Vagina (tissue), 2 donors: ENCODE measurements around the gene UBE2U. TPM values are rescaled to one million over a fixed set of nuclear protein-coding genes. Genes with fewer than 3 reads are reported as not detected.

Experiments
- DNase-seq, 2 donors: peaks; one replicate each; pipeline ENCODE4 v3.0.0-alpha.2; 2017; ENCODE audit errors: extremely low spot score in 2 of 2
- H3K27ac ChIP-seq: fragments of 200-600 bp; sonication (generic); one replicate; pipeline ENCODE4 v1.5.1; 2019
- H3K27me3 ChIP-seq: fragments of 200-600 bp; sonication (generic); one replicate; pipeline ENCODE4 v1.5.1; 2019
- H3K36me3 ChIP-seq, 2 donors: fragments of 200-600 bp; sonication (generic); one replicate each; pipeline ENCODE4 v1.5.1; 2017 to 2019
- H3K4me1 ChIP-seq: fragments of 200-600 bp; sonication (generic); one replicate; pipeline ENCODE4 v1.5.1; 2019
- H3K4me3 ChIP-seq, 2 donors: fragments of 200-600 bp; sonication (generic); 1 replicate in 1 of 2; 2 replicates in 1 of 2; pipeline ENCODE4 v1.5.1; 2016 to 2019
- H3K9me3 ChIP-seq: fragments of 200-600 bp; sonication (generic); one replicate; pipeline ENCODE4 v1.5.1; 2019
- POLR2A ChIP-seq, 2 donors: fragments of 450-650 bp; IDR thresholded peaks; one replicate each; pipeline ENCODE4 v1.6.1; 2017; ENCODE audit warnings: antibody characterized with exemption in 2 of 2, mild to moderate bottlenecking in 2 of 2, moderate library complexity in 2 of 2
- POLR2AphosphoS5 ChIP-seq, 2 donors: sonication (generic); formaldehyde crosslinking; IDR thresholded peaks; one replicate each; pipeline ENCODE4 v1.9.0; 2017; ENCODE audit warnings: antibody characterized with exemption in 2 of 2, mild to moderate bottlenecking in 2 of 2, low read depth in 1 of 2; ENCODE audit not compliant: insufficient read depth in 1 of 2
- intact Hi-C: fragments of 100-400 bp; cut with DNase I; formaldehyde crosslinking; loops from one replicate; pipeline ENCODE4 v1.15.1; 2023
- total RNA-seq: library from RNA; depleted of rRNA; stranded (reverse); fragments of >200 nt; gene quantifications from one replicate; pipeline ENCODE4 v1.2.3, GENCODE V29; 2016
- TF ChIP-seq, protein P1 (sequence below), 3 experiments: fragments of 450-650 bp in 2 of 3; fragments of 200-600 bp in 1 of 3; sonication (generic) in 1 of 3; IDR thresholded peaks; one replicate each; pipeline ENCODE4 v1.5.1; 2017 to 2019; ENCODE audit warnings: antibody characterized with exemption in 3 of 3, mild to moderate bottlenecking in 2 of 3, moderate library complexity in 2 of 3

Gene UBE2U
- total RNA-seq, 1 donor from 2014 or later, result not detected

DNA sequence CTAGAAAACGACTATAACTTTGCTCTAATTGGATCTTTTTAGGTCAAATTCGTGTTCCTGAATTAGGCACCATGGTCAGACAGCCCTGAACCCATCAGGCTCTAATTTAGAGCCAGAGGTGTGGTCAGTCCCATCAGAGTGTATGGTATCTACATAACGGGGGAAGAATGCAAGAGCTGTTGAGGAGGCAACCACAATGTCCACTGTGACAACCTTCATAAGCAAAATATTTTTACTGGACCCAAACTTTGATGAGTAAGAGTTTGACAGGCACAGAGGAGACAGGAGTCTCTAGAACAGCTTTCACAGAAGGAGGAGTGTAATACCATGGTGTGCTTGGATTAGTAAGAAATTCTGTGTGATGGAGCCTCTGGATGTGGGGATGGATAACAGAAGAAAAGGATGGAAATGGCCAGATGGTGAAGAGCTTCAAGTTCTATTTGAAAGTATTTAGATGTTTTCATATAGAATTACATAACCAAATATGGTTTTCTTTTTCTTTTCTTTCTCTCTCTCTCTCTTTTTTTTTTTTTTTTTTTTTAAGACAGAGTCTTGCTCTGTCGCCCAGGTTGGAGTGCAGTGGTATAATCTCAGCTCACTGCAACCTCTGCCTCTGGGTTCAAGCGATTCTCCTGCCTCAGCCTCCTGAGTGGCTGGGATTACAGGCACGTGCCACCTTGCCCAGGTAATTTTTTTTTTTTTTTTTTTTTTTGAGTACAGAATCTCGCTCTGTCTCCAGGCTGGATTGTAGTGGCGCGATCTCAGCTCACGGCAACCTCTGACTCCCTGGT lies 24.9 kb downstream of the UBE2U start:
- DNase-seq, result no peak
- TF ChIP-seq, protein P1, sequence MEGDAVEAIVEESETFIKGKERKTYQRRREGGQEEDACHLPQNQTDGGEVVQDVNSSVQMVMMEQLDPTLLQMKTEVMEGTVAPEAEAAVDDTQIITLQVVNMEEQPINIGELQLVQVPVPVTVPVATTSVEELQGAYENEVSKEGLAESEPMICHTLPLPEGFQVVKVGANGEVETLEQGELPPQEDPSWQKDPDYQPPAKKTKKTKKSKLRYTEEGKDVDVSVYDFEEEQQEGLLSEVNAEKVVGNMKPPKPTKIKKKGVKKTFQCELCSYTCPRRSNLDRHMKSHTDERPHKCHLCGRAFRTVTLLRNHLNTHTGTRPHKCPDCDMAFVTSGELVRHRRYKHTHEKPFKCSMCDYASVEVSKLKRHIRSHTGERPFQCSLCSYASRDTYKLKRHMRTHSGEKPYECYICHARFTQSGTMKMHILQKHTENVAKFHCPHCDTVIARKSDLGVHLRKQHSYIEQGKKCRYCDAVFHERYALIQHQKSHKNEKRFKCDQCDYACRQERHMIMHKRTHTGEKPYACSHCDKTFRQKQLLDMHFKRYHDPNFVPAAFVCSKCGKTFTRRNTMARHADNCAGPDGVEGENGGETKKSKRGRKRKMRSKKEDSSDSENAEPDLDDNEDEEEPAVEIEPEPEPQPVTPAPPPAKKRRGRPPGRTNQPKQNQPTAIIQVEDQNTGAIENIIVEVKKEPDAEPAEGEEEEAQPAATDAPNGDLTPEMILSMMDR (IDR thresholded peaks at IDR 0.05), result no peak
- no peak for TF ChIP-seq POLR2AphosphoS5 (IDR thresholded peaks at IDR 0.05; ENCODE audit: insufficient read depth in 1 of 2, low read depth in 1 of 2)
- intact Hi-C loops, result no loop called here
- Histone ChIP-seq H3K27ac (no peak overlapping the region), H3K4me3 (no peak overlapping the region), H3K9me3 (no peaks in the 10 kb centered on the region), H3K4me1 (no peaks in the 10 kb centered on the region), H3K36me3 (no peaks in the 10 kb centered on the region), H3K27me3 (no peaks in the 10 kb centered on the region)

DNA sequence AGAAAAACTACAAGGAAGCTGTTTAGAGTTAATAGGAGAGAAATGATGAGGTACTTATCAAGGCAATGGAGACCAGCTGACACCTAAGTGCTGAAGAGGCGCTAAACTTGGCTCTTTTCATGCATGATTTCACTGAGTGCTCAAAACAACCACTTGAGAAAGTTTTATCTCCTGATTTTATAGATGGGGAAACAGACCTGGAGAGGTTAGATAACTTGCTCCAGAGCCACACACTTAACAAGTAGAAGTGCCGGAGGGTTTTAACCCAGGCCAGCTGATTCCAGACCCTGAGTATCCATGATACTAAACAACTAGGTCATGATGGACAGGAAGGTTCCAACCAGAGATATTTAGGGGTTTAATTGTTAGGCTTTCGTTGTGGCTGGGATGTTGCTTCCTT lies 25.9 kb downstream of the UBE2U start:
- H3K27me3 ChIP-seq, result no peaks in the 10 kb centered on the region
- intact Hi-C loops, result no loop called here
- no peak overlapping the region for H3K4me3 ChIP-seq
- DNase-seq, result no peak
- no peak for TF ChIP-seq POLR2A (IDR thresholded peaks at IDR 0.05)
- TF ChIP-seq, protein P1 (IDR thresholded peaks at IDR 0.05), result no peak
- TF ChIP-seq POLR2AphosphoS5 (IDR thresholded peaks at IDR 0.05; ENCODE audit: insufficient read depth in 1 of 2, low read depth in 1 of 2), result no peak
- no peak overlapping the region for H3K27ac ChIP-seq
- H3K36me3 ChIP-seq, result no peaks in the 10 kb centered on the region
- no peaks in the 10 kb centered on the region for H3K4me1 ChIP-seq
- H3K9me3 ChIP-seq, result no peaks in the 10 kb centered on the region

- TF ChIP-seq, protein P1 (IDR thresholded peaks at IDR 0.05), result no peak
- no peak for TF ChIP-seq POLR2A (IDR thresholded peaks at IDR 0.05)
- TF ChIP-seq POLR2AphosphoS5 (IDR thresholded peaks at IDR 0.05; ENCODE audit: insufficient read depth in 1 of 2, low read depth in 1 of 2), result no peak
- H3K4me3 ChIP-seq, result no peak overlapping the region
- H3K36me3 ChIP-seq, result no peaks in the 10 kb centered on the region
- H3K27me3 ChIP-seq, result no peaks in the 10 kb centered on the region
- H3K27ac ChIP-seq, result no peak overlapping the region
- H3K9me3 ChIP-seq, result no peaks in the 10 kb centered on the region
- DNase-seq, result no peak
- no peaks in the 10 kb centered on the region for H3K4me1 ChIP-seq
- intact Hi-C loops, result no loop called here
Measured at GRCh38 chr1:64231153-64231552, 27.7 kb downstream of the UBE2U start.

DNA sequence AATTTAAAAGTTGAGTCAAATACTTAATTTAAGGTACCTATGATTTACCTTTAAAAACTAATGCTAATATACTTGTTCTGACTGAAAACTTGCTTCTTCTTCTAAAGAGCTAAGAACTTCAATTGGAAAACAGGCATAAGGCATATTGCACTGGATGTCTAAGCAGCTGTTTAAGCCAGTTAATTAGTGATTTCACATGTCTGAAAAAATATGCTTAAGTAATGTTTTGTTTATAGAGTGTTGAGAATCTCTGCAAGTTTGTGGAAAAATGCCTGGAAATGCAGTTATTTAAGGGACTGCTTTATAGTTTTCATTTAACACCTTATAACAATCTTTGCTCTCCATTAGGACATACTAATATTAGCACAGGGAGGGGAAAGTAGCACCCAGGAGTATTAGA lies 28.2 kb downstream of the UBE2U start:
- intact Hi-C loops, result no loop called here
- Histone ChIP-seq H3K4me1 (no peaks in the 10 kb centered on the region), H3K27me3 (no peaks in the 10 kb centered on the region), H3K9me3 (no peaks in the 10 kb centered on the region), H3K4me3 (no peak overlapping the region), H3K27ac (no peak overlapping the region), H3K36me3 (no peaks in the 10 kb centered on the region)
- no peak for TF ChIP-seq POLR2A (IDR thresholded peaks at IDR 0.05)
- TF ChIP-seq, protein P1 (IDR thresholded peaks at IDR 0.05), result no peak
- TF ChIP-seq POLR2AphosphoS5 (IDR thresholded peaks at IDR 0.05; ENCODE audit: insufficient read depth in 1 of 2, low read depth in 1 of 2), result no peak
- no peak for DNase-seq

- TF ChIP-seq, protein P1 (IDR thresholded peaks at IDR 0.05), result no peak
- TF ChIP-seq POLR2A (IDR thresholded peaks at IDR 0.05) (no peak), POLR2AphosphoS5 (IDR thresholded peaks at IDR 0.05; ENCODE audit: insufficient read depth in 1 of 2, low read depth in 1 of 2) (no peak)
- intact Hi-C loops, result no loop called here
- no peak for DNase-seq
- H3K9me3 ChIP-seq, result no peaks in the 10 kb centered on the region
- H3K4me1 ChIP-seq, result no peaks in the 10 kb centered on the region
- H3K4me3 ChIP-seq, result no peak overlapping the region
- H3K27ac ChIP-seq, result no peak overlapping the region
- no peaks in the 10 kb centered on the region for H3K27me3 ChIP-seq
- no peaks in the 10 kb centered on the region for H3K36me3 ChIP-seq
Measured at GRCh38 chr1:64234714-64235113, 31.3 kb downstream of the UBE2U start.
